ENCODE data around the gene MAP3K3. TPM values are rescaled to one million over a fixed set of nuclear protein-coding genes. Genes with fewer than 3 reads are reported as not detected.

The MAP3K3 gene
- total RNA-seq, 4 donors from 2014 or later, result 14.0 to 38.9 (median 18.4) TPM

GRCh38 chr17:63609816-63610573 is 12.2 kb upstream of the MAP3K3 start:
- intact Hi-C loops (cut with DNase I), result loop anchor here (5.0 kb wide), 1 partner anchor 178 kb away; no protein-coding TSS in a partner anchor
- no peaks in the 10 kb centered on the region for H3K9me3 ChIP-seq
- 63 to 86% methylated on average over 6 of the region's 6 CpGs for WGBS, 2 donors

GRCh38 chr17:63610854-63611253 is 11.4 kb upstream of the MAP3K3 start:
- H3K36me3 ChIP-seq, result peaks cover 0 to 56% (median 26%) of the 10 kb centered on the region in 3 donors
- no peak overlapping the region for H3K27ac ChIP-seq
- 86 to 90% methylated on average over 5 to 8 of the region's 10 CpGs for WGBS, 2 donors
- no peaks in the 10 kb centered on the region for H3K27me3 ChIP-seq
- H3K4me3 ChIP-seq, result no peak overlapping the region
- no peak for DNase-seq
- intact Hi-C loops (cut with DNase I), result loop anchor here (5.0 kb wide), 1 partner anchor 179 kb away; no protein-coding TSS in a partner anchor
- H3K9me3 ChIP-seq, result no peaks in the 10 kb centered on the region
- TF ChIP-seq CTCF (IDR thresholded peaks at IDR 0.05) (no peak), POLR2A (IDR thresholded peaks at IDR 0.05) (no peak)
- no peaks in the 10 kb centered on the region for H3K4me1 ChIP-seq

More at GRCh38 chr17:63609816-63610573, 12.2 kb upstream of the MAP3K3 start:
- no peak overlapping the region for H3K27ac ChIP-seq
- no peaks in the 10 kb centered on the region for H3K4me1 ChIP-seq
- H3K36me3 ChIP-seq, result peaks cover 0 to 65% (median 28%) of the 10 kb centered on the region in 3 donors
- DNase-seq, result no peak
- no peak overlapping the region for H3K4me3 ChIP-seq
- H3K27me3 ChIP-seq, result no peaks in the 10 kb centered on the region
- TF ChIP-seq CTCF (IDR thresholded peaks at IDR 0.05) (no peak), POLR2A (IDR thresholded peaks at IDR 0.05) (no peak)

GRCh38 chr17:63611354-63611753 is 10.9 kb upstream of the MAP3K3 start:
- Histone ChIP-seq H3K4me3 (no peak overlapping the region), H3K4me1 (no peaks in the 10 kb centered on the region), H3K36me3 (peaks cover 0 to 51% (median 21%) of the 10 kb centered on the region in 3 donors), H3K27me3 (no peaks in the 10 kb centered on the region), H3K27ac (no peak overlapping the region), H3K9me3 (no peaks in the 10 kb centered on the region)
- intact Hi-C loops (cut with DNase I), result loop anchor here (5.0 kb wide), 1 partner anchor 179 kb away; no protein-coding TSS in a partner anchor
- no peak for TF ChIP-seq POLR2A (IDR thresholded peaks at IDR 0.05)
- no peak for DNase-seq
- WGBS, 2 donors, result 71 to 89% methylated on average over 3 of the region's 3 CpGs

- no peaks in the 10 kb centered on the region for H3K9me3 ChIP-seq
- DNase-seq, result no peak
- peaks cover 0 to 28% (median 4%) of the 10 kb centered on the region in 3 donors for H3K36me3 ChIP-seq
- H3K4me1 ChIP-seq, result no peaks in the 10 kb centered on the region
- no peak for TF ChIP-seq CTCF (IDR thresholded peaks at IDR 0.05)
- no peak for TF ChIP-seq POLR2A (IDR thresholded peaks at IDR 0.05)
- intact Hi-C loops (cut with DNase I), result loop anchor here (5.0 kb wide), 1 partner anchor 181 kb away; no protein-coding TSS in a partner anchor
- no peak overlapping the region for H3K27ac ChIP-seq
- H3K4me3 ChIP-seq, result no peak overlapping the region
- no peaks in the 10 kb centered on the region for H3K27me3 ChIP-seq
- WGBS, 2 donors, result 94 to 96% methylated on average over 2 of the region's 2 CpGs
Observed at GRCh38 chr17:63613663-63614062, 8.6 kb upstream of the MAP3K3 start.

GRCh38 chr17:63621229-63621683 is 961 bp upstream of the MAP3K3 start:
- Histone ChIP-seq H3K9me3 (no peaks in the 10 kb centered on the region), H3K4me3 (peak overlapping the region; percentile 68 to 89 (median 77)), H3K36me3 (no peaks in the 10 kb centered on the region), H3K4me1 (peaks cover 15 to 39% (median 24%) of the 10 kb centered on the region in 3 donors), H3K27me3 (no peaks in the 10 kb centered on the region), H3K27ac (peak overlapping the region; percentile 89 to 99 (median 94))
- TF ChIP-seq POLR2A (IDR thresholded peaks at IDR 0.05) (no peak), CTCF (IDR thresholded peaks at IDR 0.05) (no peak)
- DNase-seq, result no peak
- intact Hi-C loops (cut with DNase I), result no loop called here
- WGBS, 2 donors, result 24 to 26% methylated on average over 3 to 4 of the region's 10 CpGs
